ENCODE results near the gene SLC15A1. TPM values are rescaled to one million over a fixed set of nuclear protein-coding genes. Genes with fewer than 3 reads are reported as not detected.
A peak's percentile ranks its signal among the peaks of the same experiment; 100 is the strongest.

SLC15A1 gene
- total RNA-seq, 1 donor from 2014 or later, result 0.11 TPM

DNA sequence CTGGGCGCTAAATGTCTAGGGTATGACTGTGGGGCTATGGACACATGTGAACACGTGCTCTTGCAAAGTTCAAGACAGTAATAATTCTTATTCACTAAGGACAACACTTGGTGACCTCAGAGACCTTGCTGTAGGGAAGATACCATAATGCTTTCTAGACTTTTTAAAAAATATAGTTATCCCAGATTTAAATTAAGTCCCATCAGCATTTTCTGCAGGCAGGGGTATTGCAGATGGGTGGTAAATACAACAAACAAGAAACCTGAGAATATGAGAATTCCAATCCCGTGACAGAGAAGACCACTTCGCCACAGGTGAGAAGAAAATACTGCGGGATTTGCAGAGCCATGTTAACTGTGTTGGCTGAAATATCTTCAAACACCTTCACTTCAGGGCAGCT lies 65.2 kb downstream of the SLC15A1 start:
- Mint-ChIP-seq H3K27me3 (ENCODE audit: unreplicated experiment) (peaks cover 24% of the 10 kb centered on the region), H3K36me3 (ENCODE audit: unreplicated experiment) (no peaks in the 10 kb centered on the region), H3K4me1 (ENCODE audit: unreplicated experiment) (peaks cover under 1% of the 10 kb centered on the region), H3K27ac (ENCODE audit: unreplicated experiment) (no peak overlapping the region), H3K9me3 (ENCODE audit: unreplicated experiment) (no peaks in the 10 kb centered on the region), H3K4me3 (ENCODE audit: unreplicated experiment) (no peak overlapping the region)
- no peak for DNase-seq (ENCODE audit: extremely low spot score, unreplicated experiment)
- TF ChIP-seq, protein P1, sequence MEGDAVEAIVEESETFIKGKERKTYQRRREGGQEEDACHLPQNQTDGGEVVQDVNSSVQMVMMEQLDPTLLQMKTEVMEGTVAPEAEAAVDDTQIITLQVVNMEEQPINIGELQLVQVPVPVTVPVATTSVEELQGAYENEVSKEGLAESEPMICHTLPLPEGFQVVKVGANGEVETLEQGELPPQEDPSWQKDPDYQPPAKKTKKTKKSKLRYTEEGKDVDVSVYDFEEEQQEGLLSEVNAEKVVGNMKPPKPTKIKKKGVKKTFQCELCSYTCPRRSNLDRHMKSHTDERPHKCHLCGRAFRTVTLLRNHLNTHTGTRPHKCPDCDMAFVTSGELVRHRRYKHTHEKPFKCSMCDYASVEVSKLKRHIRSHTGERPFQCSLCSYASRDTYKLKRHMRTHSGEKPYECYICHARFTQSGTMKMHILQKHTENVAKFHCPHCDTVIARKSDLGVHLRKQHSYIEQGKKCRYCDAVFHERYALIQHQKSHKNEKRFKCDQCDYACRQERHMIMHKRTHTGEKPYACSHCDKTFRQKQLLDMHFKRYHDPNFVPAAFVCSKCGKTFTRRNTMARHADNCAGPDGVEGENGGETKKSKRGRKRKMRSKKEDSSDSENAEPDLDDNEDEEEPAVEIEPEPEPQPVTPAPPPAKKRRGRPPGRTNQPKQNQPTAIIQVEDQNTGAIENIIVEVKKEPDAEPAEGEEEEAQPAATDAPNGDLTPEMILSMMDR (IDR thresholded peaks at IDR 0.05), result no peak

DNA sequence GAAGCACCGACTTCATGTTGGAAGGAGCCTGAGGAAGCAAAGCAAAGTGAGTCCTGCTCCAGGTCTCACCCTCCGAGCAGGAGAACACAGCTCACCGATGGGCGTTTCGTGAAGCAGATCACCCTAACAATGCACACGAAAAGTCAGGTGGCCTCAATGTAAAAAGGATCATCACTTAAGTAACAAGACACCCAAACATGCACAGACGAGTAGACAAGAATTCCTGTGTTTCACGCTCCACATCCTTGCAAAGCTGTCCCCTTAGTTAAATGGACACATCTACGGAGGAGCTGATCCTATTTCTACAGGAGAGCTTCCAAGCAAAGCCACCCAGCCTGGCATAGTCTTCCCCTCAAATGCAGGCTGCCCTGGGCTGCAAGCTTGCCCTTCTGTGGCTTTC lies 66.2 kb downstream of the SLC15A1 start:
- H3K36me3 Mint-ChIP-seq (ENCODE audit: unreplicated experiment), result no peaks in the 10 kb centered on the region
- H3K4me1 Mint-ChIP-seq (ENCODE audit: unreplicated experiment), result peaks cover 7% of the 10 kb centered on the region
- H3K9me3 Mint-ChIP-seq (ENCODE audit: unreplicated experiment), result no peaks in the 10 kb centered on the region
- peaks cover 23% of the 10 kb centered on the region for H3K27me3 Mint-ChIP-seq (ENCODE audit: unreplicated experiment)
- no peak for DNase-seq (ENCODE audit: extremely low spot score, unreplicated experiment)
- H3K27ac Mint-ChIP-seq (ENCODE audit: unreplicated experiment), result no peak overlapping the region
- TF ChIP-seq, protein P1 (IDR thresholded peaks at IDR 0.05), result no peak
- no peak overlapping the region for H3K4me3 Mint-ChIP-seq (ENCODE audit: unreplicated experiment)

DNA sequence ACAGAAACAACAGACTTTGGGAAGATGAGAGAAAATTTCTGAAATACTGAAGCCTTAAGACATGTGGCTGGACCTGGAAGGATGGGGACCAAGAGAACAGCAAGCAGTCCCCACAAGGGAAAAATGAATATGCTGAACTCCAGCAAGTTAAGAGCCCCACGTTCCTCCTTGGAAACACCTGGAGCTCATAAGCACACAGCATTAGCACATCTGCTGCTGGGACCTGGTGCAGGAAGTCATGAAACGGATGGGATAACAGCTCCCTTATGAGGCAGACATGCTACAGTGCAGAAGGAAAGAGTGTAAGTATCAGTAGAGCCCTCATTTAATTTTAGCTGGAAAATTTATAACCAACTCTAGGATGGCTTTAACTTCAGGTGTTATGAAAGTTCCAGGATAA lies 67.3 kb downstream of the SLC15A1 start:
- H3K27ac Mint-ChIP-seq (ENCODE audit: unreplicated experiment), result no peak overlapping the region
- TF ChIP-seq, protein P1 (IDR thresholded peaks at IDR 0.05), result no peak

DNA sequence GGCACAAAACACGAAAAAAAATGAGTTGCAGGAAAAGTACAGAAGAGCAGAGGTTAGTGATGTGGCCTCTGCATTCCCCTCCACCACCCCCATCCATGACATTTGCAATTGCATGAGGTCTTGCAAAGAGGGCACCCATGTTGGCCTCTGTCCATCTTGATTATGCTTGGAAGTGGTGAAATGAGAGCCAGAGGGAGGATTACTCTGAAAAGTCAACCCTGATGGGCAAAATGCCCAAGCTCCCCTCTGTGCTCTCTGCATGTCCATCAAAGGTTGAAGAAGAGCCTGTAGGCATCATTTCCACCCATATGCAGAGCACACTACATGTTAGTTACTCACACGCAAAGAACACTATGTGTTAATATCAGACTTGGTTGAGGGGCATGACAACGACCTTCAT lies 71.4 kb downstream of the SLC15A1 start:
- Mint-ChIP-seq H3K27ac (ENCODE audit: unreplicated experiment) (peak overlapping the region; percentile 67), H3K27me3 (ENCODE audit: unreplicated experiment) (peaks cover 11% of the 10 kb centered on the region), H3K4me3 (ENCODE audit: unreplicated experiment) (no peak overlapping the region), H3K4me1 (ENCODE audit: unreplicated experiment) (peaks cover 43% of the 10 kb centered on the region), H3K9me3 (ENCODE audit: unreplicated experiment) (no peaks in the 10 kb centered on the region), H3K36me3 (ENCODE audit: unreplicated experiment) (no peaks in the 10 kb centered on the region)
- DNase-seq (ENCODE audit: extremely low spot score, unreplicated experiment), result peak; percentile 89
- TF ChIP-seq, protein P1 (IDR thresholded peaks at IDR 0.05), result no peak

More for the DNA sequence above, 67.3 kb downstream of the SLC15A1 start:
- Mint-ChIP-seq H3K4me1 (ENCODE audit: unreplicated experiment) (peaks cover 17% of the 10 kb centered on the region), H3K36me3 (ENCODE audit: unreplicated experiment) (no peaks in the 10 kb centered on the region), H3K27me3 (ENCODE audit: unreplicated experiment) (peaks cover 23% of the 10 kb centered on the region), H3K9me3 (ENCODE audit: unreplicated experiment) (no peaks in the 10 kb centered on the region), H3K4me3 (ENCODE audit: unreplicated experiment) (no peak overlapping the region)
- DNase-seq (ENCODE audit: extremely low spot score, unreplicated experiment), result no peak

DNA sequence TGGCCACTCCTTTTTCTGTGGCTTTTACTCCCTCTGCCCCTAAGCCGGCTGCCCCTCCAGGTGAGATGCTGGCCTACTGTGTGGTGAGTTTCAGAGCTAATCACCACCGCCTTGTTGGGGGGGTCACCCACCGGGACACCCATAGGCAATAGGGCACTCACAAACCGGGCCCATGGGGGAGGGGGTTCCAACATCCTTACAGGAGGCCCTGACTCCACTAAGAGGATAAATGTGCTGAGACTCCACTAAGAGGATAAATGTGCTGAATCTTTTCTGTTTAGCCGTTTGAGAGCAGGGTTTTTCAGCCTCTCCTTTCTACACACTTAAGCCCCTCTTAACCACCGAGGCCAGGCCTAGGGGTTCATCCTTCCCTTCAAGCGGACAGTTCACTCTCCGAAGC lies 73.7 kb downstream of the SLC15A1 start:
- DNase-seq (ENCODE audit: extremely low spot score, unreplicated experiment), result no peak
- Mint-ChIP-seq H3K27ac (ENCODE audit: unreplicated experiment) (peak overlapping the region; percentile 29), H3K27me3 (ENCODE audit: unreplicated experiment) (peaks cover 3% of the 10 kb centered on the region)

More for the DNA sequence above, 73.7 kb downstream of the SLC15A1 start:
- Mint-ChIP-seq H3K9me3 (ENCODE audit: unreplicated experiment) (no peaks in the 10 kb centered on the region), H3K36me3 (ENCODE audit: unreplicated experiment) (no peaks in the 10 kb centered on the region), H3K4me3 (ENCODE audit: unreplicated experiment) (no peak overlapping the region), H3K4me1 (ENCODE audit: unreplicated experiment) (peaks cover 48% of the 10 kb centered on the region)
- TF ChIP-seq, protein P1 (IDR thresholded peaks at IDR 0.05), result no peak

All from osteocyte (in vitro differentiated cells).